IMR-90 (cell line): Measurements from ENCODE around the gene DERA.

ENCODE experiments used
- CTCF ChIP-seq: conservative IDR thresholded peaks from 2 replicates; pipeline ENCODE4 v1.5.1; 2012; ENCODE audit warnings: mild to moderate bottlenecking, low read depth, low read length, improper control_type of control experiment
- ELK1 ChIP-seq: fragments of 150-350 bp; IDR thresholded peaks from 2 replicates; pipeline ENCODE4 v1.6.1; 2016; ENCODE audit warnings: low read depth, mild to moderate bottlenecking, low read length, moderate library complexity, borderline replicate concordance
- FOS ChIP-seq: fragments of 150-350 bp; IDR thresholded peaks from 2 replicates; pipeline ENCODE4 v1.6.1; 2016; ENCODE audit warnings: low read depth, low read length

GRCh38 chr12:15928346-15928745 lies 17.2 kb downstream of the DERA start:
- TF ChIP-seq ELK1 (no peak), FOS (peak; percentile 57; the same call in 1 of the 2 replicates), CTCF (no peak)
